HEK293T (cell line): ENCODE measurements around the gene CSKMT.
"Not testable (repeated sequence)": the region's sequence is repeated elsewhere in the genome, so short reads cannot be mapped to it uniquely, and the experiment has no call there.

Experiments used
- CTCF ChIA-PET: fragments of 350-600 bp; formaldehyde crosslinking; extraction: SDS; loops from one replicate; lab custom pipeline; 2021; ENCODE audit warnings: antibody characterized with exemption, inconsistent platforms; lab: Yijun Ruan, JAX
- POLR2A ChIA-PET: fragments of 350-600 bp; formaldehyde crosslinking; extraction: SDS; loops from one replicate; lab custom pipeline; 2020; ENCODE audit warnings: antibody characterized with exemption, inconsistent platforms; lab: Yijun Ruan, JAX
- DNase-seq: peaks from one replicate; pipeline ENCODE4 v3.0.0; 2012; ENCODE audit warnings: mixed read lengths; ENCODE audit errors: extremely low spot score
- ARNT ChIP-seq: fragments of 450-650 bp; IDR thresholded peaks from 2 replicates; pipeline ENCODE4 v1.6.1; 2017; ENCODE audit warnings: mild to moderate bottlenecking
- BHLHE40 ChIP-seq: fragments of 450-650 bp; IDR thresholded peaks from 2 replicates; pipeline ENCODE4 v1.6.1; 2016; ENCODE audit warnings: mild to moderate bottlenecking, moderate library complexity, borderline replicate concordance
- CTBP1 ChIP-seq: fragments of 450-650 bp; IDR thresholded peaks from 2 replicates; pipeline ENCODE4 v1.6.1; 2016; ENCODE audit warnings: borderline replicate concordance
- ELF4 ChIP-seq: fragments of 450-650 bp; IDR thresholded peaks from 2 replicates; pipeline ENCODE4 v1.6.1; 2017; ENCODE audit warnings: antibody characterized with exemption
- FOXA1 ChIP-seq: fragments of 450-650 bp; IDR thresholded peaks from 2 replicates; pipeline ENCODE4 v1.6.1; 2016; ENCODE audit warnings: mild to moderate bottlenecking
- FOXK2 ChIP-seq: fragments of 450-650 bp; IDR thresholded peaks from 2 replicates; pipeline ENCODE4 v1.6.1; 2016; ENCODE audit warnings: mild to moderate bottlenecking
- FOXM1 ChIP-seq: fragments of 450-650 bp; IDR thresholded peaks from 2 replicates; pipeline ENCODE4 v1.6.1; 2017; ENCODE audit warnings: mild to moderate bottlenecking, borderline replicate concordance
- HDGF ChIP-seq: fragments of 450-650 bp; IDR thresholded peaks from 2 replicates; pipeline ENCODE4 v1.6.1; 2017; ENCODE audit warnings: antibody characterized with exemption, borderline replicate concordance
- L3MBTL2 ChIP-seq: fragments of 450-650 bp; conservative IDR thresholded peaks from 2 replicates; pipeline ENCODE4 v1.6.1; 2016; ENCODE audit warnings: mild to moderate bottlenecking
- LEF1 ChIP-seq: fragments of 450-650 bp; IDR thresholded peaks from 2 replicates; pipeline ENCODE4 v1.6.1; 2017; ENCODE audit warnings: mild to moderate bottlenecking, borderline replicate concordance
- NFRKB ChIP-seq: fragments of 450-650 bp; IDR thresholded peaks from 2 replicates; pipeline ENCODE4 v1.6.1; 2016; ENCODE audit warnings: mild to moderate bottlenecking, moderate library complexity
- SP1 ChIP-seq: fragments of 450-650 bp; IDR thresholded peaks from 2 replicates; pipeline ENCODE4 v1.6.1; 2017
- SUZ12 ChIP-seq: fragments of 450-650 bp; IDR thresholded peaks from 2 replicates; pipeline ENCODE4 v1.6.1; 2016; ENCODE audit warnings: mild to moderate bottlenecking
- TARDBP ChIP-seq: fragments of 450-650 bp; IDR thresholded peaks from 2 replicates; pipeline ENCODE4 v1.6.1; 2016
- ZNF384 ChIP-seq: fragments of 450-650 bp; IDR thresholded peaks from 2 replicates; pipeline ENCODE4 v1.6.1; 2016
- TF ChIP-seq, protein P1 (sequence below): fragments of 450-650 bp; IDR thresholded peaks from 2 replicates; pipeline ENCODE4 v1.6.1; 2016

CSKMT gene

DNA sequence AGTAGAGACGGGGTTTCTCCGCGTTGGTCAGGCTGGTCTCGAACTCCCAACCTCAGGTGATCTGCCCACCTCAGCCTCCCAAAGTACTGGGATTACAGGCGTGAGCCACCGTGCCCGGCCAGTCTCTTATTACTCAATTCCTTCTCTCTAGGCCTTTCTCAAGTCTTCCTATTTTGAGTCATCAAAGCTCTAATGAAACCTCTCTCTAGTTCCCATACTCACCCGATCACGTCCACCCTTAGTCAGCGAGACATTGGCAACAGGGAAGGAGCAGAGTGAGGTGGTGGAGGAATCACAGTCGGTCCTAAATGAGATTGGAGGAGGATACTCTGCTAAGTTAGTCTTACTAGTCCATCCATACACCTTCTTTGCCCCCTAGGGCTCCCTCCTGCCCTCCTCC is 37.1 kb downstream of the CSKMT start:
- no peak for TF ChIP-seq ZNF384
- TF ChIP-seq SP1 = no peak
- TF ChIP-seq CTBP1 = no peak
- TF ChIP-seq TARDBP = no peak
- TF ChIP-seq L3MBTL2 = no peak
- no peak for TF ChIP-seq ARNT
- no peak for DNase-seq
- ChIA-PET POLR2A (interaction anchor here (1.5 kb wide), 1 partner anchor 24 kb away, joined by 3 read pairs; no protein-coding TSS in a partner anchor), CTCF (interaction anchor here (0.6 kb wide), 1 partner anchor 18 kb away, joined by 3 read pairs; no protein-coding TSS in a partner anchor)

DNA sequence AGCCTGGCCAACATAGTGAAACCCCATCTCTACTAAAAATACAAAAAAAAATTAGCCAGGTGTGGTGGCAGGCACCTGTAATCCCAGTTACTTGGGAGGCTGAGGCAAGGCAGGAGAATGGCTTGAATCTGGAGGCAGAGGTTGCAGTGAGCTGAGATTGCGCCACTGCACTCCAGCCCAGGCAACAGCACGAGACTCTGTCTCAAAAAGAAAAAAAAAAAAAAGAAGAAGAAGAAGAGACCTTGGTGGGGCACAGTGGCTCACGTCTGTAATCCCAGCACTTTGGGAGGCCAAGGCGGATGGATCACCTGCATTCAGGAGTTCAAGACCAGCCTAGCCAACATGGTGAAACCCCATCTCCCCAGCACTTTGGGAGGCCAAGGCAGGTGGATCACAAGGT is 38.8 kb downstream of the CSKMT start:
- CTCF ChIA-PET = interaction anchor here (0.7 kb wide), 1 partner anchor 30 kb away, joined by 3 read pairs; no protein-coding TSS in a partner anchor

DNA sequence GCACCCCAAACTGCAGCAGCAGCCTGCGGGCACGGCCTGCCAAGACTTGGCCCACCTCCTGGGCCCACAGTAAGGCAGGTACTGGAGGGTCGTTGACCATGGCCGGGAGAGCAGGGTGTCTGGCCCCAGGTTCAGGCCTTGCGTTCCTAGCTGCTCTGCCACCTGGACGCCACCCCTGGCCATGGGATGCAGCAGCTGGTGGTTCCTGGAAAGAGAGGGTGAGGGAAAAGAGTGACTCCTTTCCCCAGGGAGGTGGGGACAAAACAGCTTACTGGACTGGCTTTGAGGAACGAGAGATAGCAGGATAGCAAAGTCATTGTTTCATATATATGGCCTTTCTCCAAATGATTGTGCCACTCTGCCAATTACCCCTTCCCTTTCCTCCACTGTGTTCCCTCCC is 40.3 kb downstream of the CSKMT start:
- ChIA-PET POLR2A (interaction anchor here (0.6 to 6.6 kb wide), 12 partner anchors 20 to 368 kb away, joined by 3 to 65 read pairs (median 3); partner anchors contain the start of genes ASRGL1, B3GAT3, HNRNPUL2 and LBHD1), CTCF (no interaction called here)
- TF ChIP-seq NFRKB = no peak
- no peak for TF ChIP-seq FOXM1
- no peak for TF ChIP-seq LEF1
- TF ChIP-seq HDGF = no peak
- TF ChIP-seq ELF4 = no peak
- TF ChIP-seq FOXA1 = no peak
- TF ChIP-seq, protein P1, sequence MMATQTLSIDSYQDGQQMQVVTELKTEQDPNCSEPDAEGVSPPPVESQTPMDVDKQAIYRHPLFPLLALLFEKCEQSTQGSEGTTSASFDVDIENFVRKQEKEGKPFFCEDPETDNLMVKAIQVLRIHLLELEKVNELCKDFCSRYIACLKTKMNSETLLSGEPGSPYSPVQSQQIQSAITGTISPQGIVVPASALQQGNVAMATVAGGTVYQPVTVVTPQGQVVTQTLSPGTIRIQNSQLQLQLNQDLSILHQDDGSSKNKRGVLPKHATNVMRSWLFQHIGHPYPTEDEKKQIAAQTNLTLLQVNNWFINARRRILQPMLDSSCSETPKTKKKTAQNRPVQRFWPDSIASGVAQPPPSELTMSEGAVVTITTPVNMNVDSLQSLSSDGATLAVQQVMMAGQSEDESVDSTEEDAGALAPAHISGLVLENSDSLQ = no peak
- no peak for TF ChIP-seq SUZ12
- TF ChIP-seq ARNT = no peak
- no peak for TF ChIP-seq ZNF384
- no peak for TF ChIP-seq L3MBTL2
- TF ChIP-seq SP1 = no peak
- no peak for TF ChIP-seq FOXK2
- TF ChIP-seq TARDBP = no peak
- no peak for TF ChIP-seq CTBP1
- no peak for TF ChIP-seq BHLHE40
- DNase-seq = no peak

More for the DNA sequence above, 38.8 kb downstream of the CSKMT start:
- POLR2A ChIA-PET, DNase-seq: not testable (repeated sequence)

DNA sequence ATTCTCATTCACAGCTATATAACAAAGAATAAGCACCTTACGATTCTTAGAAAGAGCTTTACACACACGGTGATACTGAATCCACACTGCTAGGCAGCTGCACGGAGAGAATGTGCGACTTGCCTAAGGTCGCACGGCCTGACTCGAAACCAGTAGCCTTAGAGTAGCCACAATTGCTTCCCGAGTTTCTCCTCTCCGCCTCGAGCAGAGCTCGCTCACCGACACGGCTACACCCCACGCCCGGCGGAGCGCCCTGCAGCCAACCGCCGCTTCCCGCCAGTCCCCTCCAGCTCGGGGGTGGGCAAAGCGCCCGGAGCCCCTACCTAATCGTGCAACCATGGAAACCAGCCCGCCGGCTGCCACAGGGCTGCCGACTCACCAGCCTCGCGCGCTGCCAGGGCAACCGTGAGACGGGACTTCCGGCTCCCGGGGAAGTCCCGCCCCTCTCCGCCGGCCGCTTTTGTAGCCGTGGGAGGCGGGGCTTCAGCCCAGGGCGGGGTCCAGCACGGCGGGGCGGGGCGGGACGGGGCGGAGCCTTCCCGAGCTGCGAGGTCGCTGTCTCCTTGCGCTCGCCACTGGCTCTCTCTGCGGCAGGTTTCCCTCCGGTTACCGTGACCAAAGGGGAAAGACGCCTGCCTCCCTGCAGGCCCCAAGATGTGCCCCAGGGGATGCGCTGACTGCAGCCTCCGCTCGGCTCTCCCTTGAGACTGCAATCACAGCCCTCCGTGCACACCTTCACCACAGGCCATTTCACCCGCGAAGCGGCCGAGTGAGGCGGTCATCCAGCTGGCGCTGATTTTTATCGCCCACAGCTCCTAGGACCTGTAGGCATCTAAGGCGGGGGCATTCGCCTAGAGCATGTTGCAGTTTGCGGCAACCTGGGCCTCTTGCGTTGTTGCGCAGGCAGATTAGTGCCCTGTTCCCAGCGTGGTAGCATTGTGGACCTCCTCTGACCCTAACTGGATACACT is 41.1 kb downstream of the CSKMT start:
- POLR2A ChIA-PET = interaction anchor here (0.6 to 6.6 kb wide), 17 partner anchors 19 to 369 kb away, joined by 3 to 65 read pairs (median 3); partner anchors contain the start of genes ASRGL1, B3GAT3, HNRNPUL2 and INTS5
- CTCF ChIA-PET = interaction anchor here (1.7 kb wide), 1 partner anchor 80 kb away, joined by 5 read pairs; no protein-coding TSS in a partner anchor
- peak; percentile 93 for DNase-seq
- no peak for TF ChIP-seq HDGF
- TF ChIP-seq FOXM1 = no peak
- TF ChIP-seq L3MBTL2 = no peak
- TF ChIP-seq CTBP1 = no peak
- TF ChIP-seq ELF4 = peak; percentile 43; the same call in 1 of the 2 replicates
- no peak for TF ChIP-seq FOXK2
- no peak for TF ChIP-seq FOXA1

DNA sequence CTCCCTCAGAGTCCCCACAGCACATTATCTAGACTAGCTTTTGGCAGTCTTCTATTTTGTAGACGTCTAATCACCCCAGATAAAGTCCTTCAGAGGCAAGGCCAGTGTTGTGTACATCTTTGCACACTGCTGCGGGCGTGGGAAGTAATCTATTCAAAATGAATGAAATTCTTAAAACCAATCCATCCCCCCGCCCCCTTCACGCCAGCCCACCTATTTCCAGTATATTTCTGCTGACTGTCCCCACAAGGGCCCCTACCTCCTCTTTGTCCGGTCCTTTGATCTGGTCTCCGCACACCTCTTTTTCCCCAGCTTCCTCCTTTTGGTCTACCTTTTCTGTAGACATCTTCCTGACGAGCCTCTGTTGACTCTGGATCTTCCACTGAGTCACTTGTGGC is 41.7 kb downstream of the CSKMT start:
- DNase-seq = no peak
- TF ChIP-seq SUZ12 = no peak
- no peak for TF ChIP-seq ZNF384
- no peak for TF ChIP-seq ARNT
- TF ChIP-seq FOXK2 = no peak
- TF ChIP-seq TARDBP = no peak
- no peak for TF ChIP-seq HDGF
- no peak for TF ChIP-seq L3MBTL2
- TF ChIP-seq NFRKB = no peak
- TF ChIP-seq ELF4 = no peak
- TF ChIP-seq FOXA1 = no peak
- TF ChIP-seq, protein P1 = no peak
- TF ChIP-seq CTBP1 = no peak
- TF ChIP-seq BHLHE40 = no peak
- no peak for TF ChIP-seq SP1
- no peak for TF ChIP-seq LEF1
- no peak for TF ChIP-seq FOXM1
- ChIA-PET POLR2A (interaction anchor here (1.0 to 6.6 kb wide), 12 partner anchors 19 to 148 kb away, joined by 3 to 65 read pairs (median 6); partner anchors contain the start of genes HNRNPUL2, INTS5, LBHD1 and MTA2), CTCF (interaction anchor here (0.5 to 1.7 kb wide), 2 partner anchors 12 to 80 kb away, joined by 3 to 5 read pairs; no protein-coding TSS in a partner anchor)

DNA sequence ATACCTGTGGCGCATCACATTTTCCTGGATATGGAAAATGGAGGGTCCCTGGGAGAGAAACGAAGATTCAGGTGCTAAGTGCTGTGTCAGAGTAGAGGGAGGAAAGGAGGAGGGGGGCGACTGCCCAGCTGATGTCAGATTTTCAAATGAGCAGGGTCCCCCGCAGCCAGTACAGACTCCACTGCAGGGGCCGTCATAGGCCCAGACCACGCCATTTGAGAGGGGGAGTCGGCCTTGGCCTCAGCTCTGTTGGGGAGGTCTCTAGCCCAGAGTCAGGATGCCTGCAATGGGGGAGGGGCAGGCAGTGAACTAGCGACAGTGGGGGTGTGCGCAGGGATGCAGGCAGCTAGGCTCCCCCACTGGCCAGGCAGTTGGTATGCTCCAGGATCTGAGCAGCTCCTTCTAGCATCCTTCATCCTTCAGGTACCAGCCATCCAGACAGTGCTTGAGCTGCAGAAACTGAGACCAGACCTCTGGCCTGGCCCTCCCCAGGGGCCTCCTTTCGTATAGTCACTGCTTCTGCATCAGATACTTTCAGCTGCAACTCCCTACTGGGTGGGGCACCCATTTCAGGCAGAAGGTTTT is 42.3 kb downstream of the CSKMT start, which contains the start of the genes BSCL2 and GNG3:
BSCL2 (minus strand) TSS at position 148 of the 585 bp plus-strand sequence. CDS start 229 bp downstream, outside the sequence.
GNG3 (plus strand) TSS at position 400 of the 585 bp plus-strand sequence. CDS start 620 bp downstream, outside the sequence.
- CTCF ChIA-PET = interaction anchor here (0.5 to 1.7 kb wide), 2 partner anchors 13 to 79 kb away, joined by 3 to 5 read pairs; no protein-coding TSS in a partner anchor
- no peak for DNase-seq
- TF ChIP-seq ELF4 (no peak), ZNF384 (no peak), L3MBTL2 (no peak), TARDBP (no peak), SUZ12 (no peak)
- TF ChIP-seq, protein P1 = no peak
- POLR2A ChIA-PET = interaction anchor here (1.3 to 6.6 kb wide), 7 partner anchors 18 to 148 kb away, joined by 3 to 65 read pairs (median 6); partner anchors contain the start of genes HNRNPUL2, LBHD1, MTA2 and TTC9C
